NCI-H510A (cell line): ENCODE data around the gene PIK3AP1.
"Not testable (repeated sequence)": the region's sequence is repeated elsewhere in the genome, so short reads cannot be mapped to it uniquely, and the experiment has no call there.

Source experiments
- DNase-seq: peaks from one replicate; lab custom pipeline; 2025; lab: John Stamatoyannopoulos, UW

Gene PIK3AP1

GRCh38 chr10:96696845-96697425 is 23.4 kb downstream of the PIK3AP1 start:
- DNase-seq, result no peak

GRCh38 chr10:96695975-96696634 is 24.2 kb downstream of the PIK3AP1 start:
- no peak for DNase-seq

GRCh38 chr10:96695366-96695765 is 24.9 kb downstream of the PIK3AP1 start:
- DNase-seq, result no peak

- no peak for DNase-seq
Observed at GRCh38 chr10:96693431-96693830, 26.9 kb downstream of the PIK3AP1 start.

GRCh38 chr10:96692427-96692826 is 27.9 kb downstream of the PIK3AP1 start:
- no peak for DNase-seq

GRCh38 chr10:96691761-96692160 is 28.6 kb downstream of the PIK3AP1 start:
- no peak for DNase-seq

- DNase-seq, result no peak
Observed at GRCh38 chr10:96690755-96691730, 29.3 kb downstream of the PIK3AP1 start.

- DNase-seq, result no peak
Observed at GRCh38 chr10:96688789-96689188, 31.5 kb downstream of the PIK3AP1 start.

GRCh38 chr10:96687317-96688012 is 32.8 kb downstream of the PIK3AP1 start:
- no peak for DNase-seq

GRCh38 chr10:96686514-96686913 is 33.8 kb downstream of the PIK3AP1 start:
- no peak for DNase-seq

GRCh38 chr10:96685306-96685705 is 35.0 kb downstream of the PIK3AP1 start:
- no peak for DNase-seq

GRCh38 chr10:96684826-96685225 is 35.5 kb downstream of the PIK3AP1 start:
- no peak for DNase-seq

GRCh38 chr10:96683710-96684109 is 36.6 kb downstream of the PIK3AP1 start:
- DNase-seq, result no peak

GRCh38 chr10:96683065-96683464 is 37.2 kb downstream of the PIK3AP1 start:
- no peak for DNase-seq

- DNase-seq, result no peak
Observed at GRCh38 chr10:96681524-96681923, 38.8 kb downstream of the PIK3AP1 start.

- DNase-seq, result not testable (repeated sequence)
Observed at GRCh38 chr10:96680463-96680862, 39.9 kb downstream of the PIK3AP1 start.

- DNase-seq, result no peak
Observed at GRCh38 chr10:96678725-96679124, 41.6 kb downstream of the PIK3AP1 start.

GRCh38 chr10:96676272-96677112 is 43.8 kb downstream of the PIK3AP1 start:
- DNase-seq, result no peak

GRCh38 chr10:96675846-96676245 is 44.5 kb downstream of the PIK3AP1 start:
- DNase-seq, result no peak

- no peak for DNase-seq
Observed at GRCh38 chr10:96673318-96674099, 46.8 kb downstream of the PIK3AP1 start.
